HCT116 (cell line): Measurements from ENCODE around the gene WDR76. TPM values are rescaled to one million over a fixed set of nuclear protein-coding genes. Genes with fewer than 3 reads are reported as not detected.

Source experiments
- ATAC-seq: fragments of 200-7000 bp; cut with Tn5 transposase; 2 replicates; pipeline ENCODE4 v1.9.1; 2020; ENCODE audit warnings: mild to moderate bottlenecking, moderate library complexity
- Bru-seq: library from RNA; stranded (reverse); fragments of 400-500 nt; gene quantifications from one replicate; lab custom pipeline; 2021; lab: Mats Ljungman, UMichigan
- BruChase-seq, 2 experiments: library from RNA; stranded (reverse); fragments of 400-500 nt; gene quantifications; one replicate each; lab custom pipeline; 2021; lab: Mats Ljungman, UMichigan
- BruUV-seq: library from RNA; stranded (reverse); fragments of 400-500 nt; replicated peaks from 2 replicates; lab custom pipeline; 2021; lab: Mats Ljungman, UMichigan
- CTCF ChIA-PET: fragments of 300-600 bp; sonication (Branson Sonifier 250); formaldehyde crosslinking; loops from one replicate; lab custom pipeline; 2021; ENCODE audit warnings: antibody characterized with exemption; lab: Charles Lee
- POLR2A ChIA-PET: fragments of 300-600, 350-600 bp; sonication (Branson Sonifier 250); formaldehyde crosslinking; loops from one replicate; lab custom pipeline; 2021; ENCODE audit warnings: antibody characterized with exemption; lab: Charles Lee
- RAD21 ChIA-PET, 2 experiments: fragments of 300-600 bp; sonication (Branson Sonifier 250); formaldehyde crosslinking; loops; one replicate each; lab custom pipeline; 2023; ENCODE audit warnings: low total read pairs in 2 of 2; ENCODE audit not compliant: uncharacterized antibody in 2 of 2, unreplicated experiment in 2 of 2, low non-redundant PET in 1 of 2; lab: Charles Lee
- DNase-seq: peaks from one replicate; pipeline ENCODE4 v3.0.0-alpha.2; 2010; ENCODE audit warnings: low read depth, low spot score
- H2AFZ ChIP-seq: fragments of 200-600 bp; shearing (Covaris generic), sonication (generic); 2 replicates; pipeline ENCODE4 v1.6.1; 2017; ENCODE audit warnings: low read depth, mixed run types, mixed read lengths, antibody characterized with exemption, low read length; ENCODE audit not compliant: poor library complexity, severe bottlenecking
- H3K27ac ChIP-seq: 2 replicates; pipeline ENCODE4 v1.5.1; 2012; ENCODE audit warnings: low read depth, low read length
- H3K27me3 ChIP-seq: fragments of 200-600 bp; sonication (generic); 2 replicates; pipeline ENCODE4 v1.6.1; 2016; ENCODE audit warnings: mixed run types, low read length, mixed read lengths; ENCODE audit not compliant: insufficient read depth
- H3K36me3 ChIP-seq, 2 experiments: fragments of 200-500 bp in 1 of 2; fragments of 200-600 bp in 1 of 2; sonication (Bioruptor generic) in 1 of 2; sonication (generic) in 1 of 2; 2 replicates each; pipeline versions ENCODE4 v1.5.1 to v1.6.1; 2014 to 2016; ENCODE audit warnings: low read length in 2 of 2, inconsistent platforms in 1 of 2, mixed read lengths in 1 of 2, mixed run types in 1 of 2; ENCODE audit not compliant: insufficient read depth in 2 of 2, control insufficient read depth in 1 of 2
- H3K4me1 ChIP-seq, 2 experiments: fragments of 200-600 bp in 1 of 2; sonication (generic) in 1 of 2; 2 replicates each; pipeline versions ENCODE4 v1.5.1 to v1.6.1; 2012 to 2017; ENCODE audit warnings: low read length in 2 of 2, inconsistent platforms in 1 of 2, mild to moderate bottlenecking in 1 of 2, mixed read lengths in 1 of 2, mixed run types in 1 of 2, moderate library complexity in 1 of 2; ENCODE audit not compliant: insufficient read depth in 2 of 2, control insufficient read depth in 1 of 2
- H3K4me2 ChIP-seq: fragments of 200-600 bp; sonication (generic); 2 replicates; pipeline ENCODE4 v1.6.1; 2017; ENCODE audit warnings: mixed run types, low read length, mixed read lengths
- H3K4me3 ChIP-seq, 2 experiments: fragments of 200-600 bp in 1 of 2; sonication (generic) in 1 of 2; replicated peaks in 1 of 2; 2 replicates each; pipeline ENCODE4 v1.5.1; 2011 to 2016; ENCODE audit warnings: low read length in 2 of 2, control low read depth in 1 of 2, low read depth in 1 of 2, mild to moderate bottlenecking in 1 of 2, mixed read lengths in 1 of 2, mixed run types in 1 of 2
- H3K79me2 ChIP-seq: fragments of 200-600 bp; sonication (generic); 2 replicates; pipeline ENCODE4 v1.6.1; 2017; ENCODE audit warnings: mild to moderate bottlenecking, mixed run types, low read length, moderate library complexity, mixed read lengths; ENCODE audit not compliant: insufficient read depth
- H3K9ac ChIP-seq: fragments of 200-600 bp; sonication (generic); 2 replicates; pipeline ENCODE4 v1.6.1; 2016; ENCODE audit warnings: low read length, mixed read lengths
- H3K9me2 ChIP-seq: fragments of 200-600 bp; sonication (generic), shearing (Covaris generic); 2 replicates; pipeline ENCODE4 v1.6.1; 2017; ENCODE audit warnings: mixed run types, mild to moderate bottlenecking, moderate library complexity; ENCODE audit not compliant: insufficient read depth
- H3K9me3 ChIP-seq, 2 experiments: fragments of 200-500 bp in 1 of 2; fragments of 200-600 bp in 1 of 2; sonication (Bioruptor generic) in 1 of 2; sonication (generic) in 1 of 2; 2 replicates each; pipeline ENCODE4 v1.6.1; 2014 to 2017; ENCODE audit warnings: low read length in 2 of 2, mixed read lengths in 2 of 2, inconsistent platforms in 1 of 2, low read depth in 1 of 2, mild to moderate bottlenecking in 1 of 2, mixed run types in 1 of 2, moderate library complexity in 1 of 2; ENCODE audit not compliant: control insufficient read depth in 1 of 2, insufficient read depth in 1 of 2
- H4K20me1 ChIP-seq: fragments of 200-600 bp; sonication (generic), shearing (Covaris generic); 2 replicates; pipeline ENCODE4 v1.6.1; 2017; ENCODE audit warnings: mixed run types, mild to moderate bottlenecking, moderate library complexity; ENCODE audit not compliant: insufficient read depth
- CBX3 ChIP-seq: IDR thresholded peaks from 2 replicates; pipeline ENCODE4 v1.6.1; 2012; ENCODE audit warnings: low read depth
- CEBPB ChIP-seq: IDR thresholded peaks from 2 replicates; pipeline ENCODE4 v1.6.1; 2012; ENCODE audit warnings: low read depth
- CTCF ChIP-seq, 3 experiments: fragments of 200-600 bp in 1 of 3; sonication (generic) in 1 of 3; IDR thresholded peaks in 2 of 3; conservative IDR thresholded peaks in 1 of 3; 2 replicates each; pipeline ENCODE4 v1.5.1; 2012 to 2017; ENCODE audit warnings: low read depth in 2 of 3, low read length in 2 of 3, antibody characterized with exemption in 1 of 3, borderline replicate concordance in 1 of 3, control low read depth in 1 of 3, mild to moderate bottlenecking in 1 of 3, mixed read lengths in 1 of 3, mixed run types in 1 of 3, moderate library complexity in 1 of 3; ENCODE audit not compliant: insufficient read depth in 1 of 3
- ELF1 ChIP-seq: IDR thresholded peaks from 2 replicates; pipeline ENCODE4 v1.6.1; 2012; ENCODE audit warnings: low read depth, borderline replicate concordance
- EZH2phosphoT487 ChIP-seq: fragments of 200-600 bp; IDR thresholded peaks from 2 replicates; pipeline ENCODE4 v1.6.1; 2018; ENCODE audit warnings: antibody characterized with exemption, borderline replicate concordance
- JUND ChIP-seq: IDR thresholded peaks from 2 replicates; pipeline ENCODE4 v1.6.1; 2012
- POLR2A ChIP-seq: IDR thresholded peaks from 2 replicates; pipeline ENCODE4 v1.7.0; 2011; ENCODE audit warnings: borderline replicate concordance; ENCODE audit not compliant: insufficient read depth, insufficient read length; ENCODE audit errors: extremely low read depth
- POLR2AphosphoS5 ChIP-seq: IDR thresholded peaks from 2 replicates; pipeline ENCODE4 v1.6.1; 2011; ENCODE audit warnings: mild to moderate bottlenecking, low read depth, low read length, moderate library complexity
- REST ChIP-seq: IDR thresholded peaks from 2 replicates; pipeline ENCODE4 v1.6.1; 2012; ENCODE audit warnings: low read depth
- SP1 ChIP-seq: IDR thresholded peaks from 2 replicates; pipeline ENCODE4 v1.6.1; 2012; ENCODE audit warnings: low read depth
- TCF7L2 ChIP-seq: IDR thresholded peaks from 2 replicates; pipeline ENCODE4 v1.7.0; 2011; ENCODE audit warnings: borderline replicate concordance, inconsistent platforms; ENCODE audit not compliant: insufficient read depth, insufficient read length; ENCODE audit errors: extremely low read depth
- ZFX ChIP-seq: fragments of 450-650 bp; IDR thresholded peaks from 2 replicates; pipeline ENCODE4 v1.6.1; 2017
- intact Hi-C: fragments of 100-400 bp; cut with micrococcal nuclease; formaldehyde crosslinking; loops from 2 replicates; pipeline ENCODE4 v1.10.0; 2022
- long read RNA-seq: library from polyadenylated mRNA; unstranded; transcript quantifications from one replicate; pipeline ENCODE4 v2.0.0, GENCODE V29; 2021; ENCODE audit not compliant: unreplicated experiment
- polyA plus RNA-seq: library from polyadenylated mRNA; unstranded; fragments of >200 nt; gene quantifications from 2 replicates; pipeline ENCODE4 v1.2.1, GENCODE V29; 2012; ENCODE audit warnings: missing spikeins
- total RNA-seq: library from RNA; stranded (reverse); gene quantifications from one replicate; pipeline ENCODE4 v1.2.1, GENCODE V29; 2021; ENCODE audit not compliant: unreplicated experiment
- TF ChIP-seq, protein P1 (sequence below): IDR thresholded peaks from 2 replicates; pipeline ENCODE4 v1.6.1; 2012

Gene WDR76
- 33.0 TPM for total RNA-seq
- 6.7 and 10.5 TPM in 2 replicates for polyA plus RNA-seq
- Bru-seq, nascent RNA = percentile 72 among the genes with signal in this experiment
- percentile 73 among the genes with signal in this experiment for BruChase-seq, experiment 1, labeled RNA remaining after a 6-hour chase
- BruChase-seq, experiment 2, labeled RNA remaining after a 2-hour chase = percentile 68 among the genes with signal in this experiment
- long read RNA-seq, transcript WDR76-201 (13 exons, 3,978 nt) = major isoform, 49 of 65 reads
- long read RNA-seq, partial matches to known transcripts = 4 of 65 reads
- long read RNA-seq, other reads (novel, unspliced or antisense) = 8 of 65 reads

GRCh38 chr15:43826508-43827341 is at the start of gene WDR76:
Gene WDR76 (plus strand): TSS chr15:43827002. CDS start chr15:43827033, 31 bp downstream.
- Histone ChIP-seq H3K4me2 (peak within 1 kb of the TSS; percentile 74), H3K27me3 (no peaks in the 10 kb centered on the region), H3K79me2 (peaks cover 74% of the 10 kb centered on the region), H3K9ac (peak within 1 kb of the TSS; percentile 77), H3K27ac (peak within 1 kb of the TSS; percentile 65), H3K9me2 (no peaks in the 10 kb centered on the region), H3K4me3 (peak within 1 kb of the TSS; percentile 64 to 77), H4K20me1 (no peaks in the 10 kb centered on the region), H3K4me1 (peaks cover 15 to 41% of the 10 kb centered on the region in 2 experiments), H3K36me3 (peaks cover 7 to 21% of the 10 kb centered on the region in 2 experiments), H2AFZ (peak within 1 kb of the TSS; percentile 71), H3K9me3 (no peaks in the 10 kb centered on the region)
- ChIA-PET RAD21 (no interaction called here), CTCF (no interaction called here), POLR2A (no interaction called here)
- BruUV-seq = no TSS peak
- ATAC-seq (peak; percentile 83), DNase-seq (peak; percentile 83)
- TF ChIP-seq CTCF (IDR thresholded peaks at IDR 0.05 in 2 of 3, conservative IDR thresholded peaks at IDR 0.05 in 1 of 3; ENCODE audit: borderline replicate concordance in 1 of 3, insufficient read depth in 1 of 3, low read depth in 2 of 3, low read length in 2 of 3) (no peak), POLR2AphosphoS5 (peak; percentile 46; the same call in 1 of the 2 replicates), POLR2A (no peak), CBX3 (peak; percentile 81), TCF7L2 (peak; percentile 51), EZH2phosphoT487 (no peak), SP1 (peak; percentile 31; the same call in 1 of the 2 replicates), REST (no peak), ZFX (peak; percentile 76), CEBPB (no peak), JUND (no peak), ELF1 (peak; percentile 58)
- TF ChIP-seq, protein P1, sequence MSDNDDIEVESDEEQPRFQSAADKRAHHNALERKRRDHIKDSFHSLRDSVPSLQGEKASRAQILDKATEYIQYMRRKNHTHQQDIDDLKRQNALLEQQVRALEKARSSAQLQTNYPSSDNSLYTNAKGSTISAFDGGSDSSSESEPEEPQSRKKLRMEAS = peak; percentile 88
- intact Hi-C loops = no loop called here
